Measurements from ENCODE around the gene PTPN21.

DNA sequence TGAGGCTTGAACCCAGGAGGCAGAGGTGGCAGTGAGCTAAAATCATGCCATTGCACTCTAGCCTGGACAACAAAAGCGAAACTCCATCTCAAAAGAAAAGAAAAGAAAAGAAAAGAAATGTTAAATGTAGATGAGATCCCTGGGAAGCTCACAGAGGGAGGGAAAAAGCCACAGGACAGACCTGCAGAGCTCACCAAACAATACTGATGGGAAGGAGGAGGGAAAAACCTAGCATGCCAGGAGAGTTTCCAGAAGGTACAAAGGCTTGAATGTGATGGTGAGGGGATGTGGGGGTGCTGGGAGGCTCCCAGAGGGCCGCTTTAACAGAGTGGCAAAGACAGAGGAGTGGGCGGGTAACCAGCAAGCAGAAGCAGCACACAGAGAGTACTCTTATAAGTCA lies 72.3 kb downstream of the PTPN21 start:
- TF ChIP-seq CTCF (IDR thresholded peaks at IDR 0.05), result no peak
- no peak for TF ChIP-seq POLR2A (IDR thresholded peaks at IDR 0.05)

Data from tibial nerve (tissue), 3 donors.